Osteocyte (in vitro differentiated cells): ENCODE data around the gene ARHGAP28. TPM values are rescaled to one million over a fixed set of nuclear protein-coding genes. Genes with fewer than 3 reads are reported as not detected.

Experiments
- DNase-seq: peaks from one replicate; pipeline ENCODE4 v3.0.0; 2021; ENCODE audit warnings: mixed read lengths; ENCODE audit not compliant: unreplicated experiment; ENCODE audit errors: extremely low spot score
- H3K27ac Mint-ChIP-seq: one replicate; pipeline ENCODE4 v1.8.0; 2021; ENCODE audit warnings: mild to moderate bottlenecking, mixed read lengths; ENCODE audit not compliant: unreplicated experiment
- H3K27me3 Mint-ChIP-seq: one replicate; pipeline ENCODE4 v1.8.0; 2021; ENCODE audit warnings: mixed read lengths; ENCODE audit not compliant: unreplicated experiment
- H3K36me3 Mint-ChIP-seq: one replicate; pipeline ENCODE4 v1.8.0; 2021; ENCODE audit warnings: mixed read lengths; ENCODE audit not compliant: unreplicated experiment
- H3K4me1 Mint-ChIP-seq: one replicate; pipeline ENCODE4 v1.8.0; 2021; ENCODE audit warnings: mixed read lengths; ENCODE audit not compliant: unreplicated experiment
- H3K4me3 Mint-ChIP-seq: one replicate; pipeline ENCODE4 v1.8.0; 2021; ENCODE audit warnings: mild to moderate bottlenecking, moderate library complexity, mixed read lengths; ENCODE audit not compliant: unreplicated experiment
- H3K9me3 Mint-ChIP-seq: one replicate; pipeline ENCODE4 v1.8.0; 2021; ENCODE audit warnings: mixed read lengths; ENCODE audit not compliant: unreplicated experiment
- total RNA-seq: library from RNA; stranded (reverse); gene quantifications from 2 replicates; pipeline ENCODE4 v1.2.1, GENCODE V29; 2021
- TF ChIP-seq, protein P1 (sequence below): fragments of 200-600 bp; sonication (generic); IDR thresholded peaks from 2 replicates; pipeline ENCODE4 v1.5.0; 2021; ENCODE audit warnings: antibody characterized with exemption, mild to moderate bottlenecking, moderate library complexity

ARHGAP28 gene
- total RNA-seq, 1 donor from 2014 or later = 18.1 TPM

DNA sequence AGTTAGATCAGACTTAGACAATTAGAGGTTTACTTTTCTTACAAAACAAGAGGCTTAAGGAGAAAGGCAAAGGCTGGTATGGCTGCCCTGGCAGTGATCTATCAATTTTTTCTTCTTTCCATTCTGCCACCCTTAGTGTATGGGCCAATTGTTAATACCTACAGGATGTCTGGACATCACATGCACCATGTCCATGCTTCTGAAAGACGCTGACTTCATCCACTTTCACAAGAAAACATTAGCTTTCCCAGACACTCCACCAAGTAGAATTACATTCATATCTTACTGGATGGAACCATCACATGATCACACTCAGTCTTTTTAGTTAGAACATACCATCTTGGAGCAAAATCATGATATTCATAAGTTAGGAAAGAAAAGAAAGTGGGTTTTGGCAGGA lies 120.9 kb downstream of the ARHGAP28 start:
- H3K27ac Mint-ChIP-seq = no peak overlapping the region
- H3K27me3 Mint-ChIP-seq = no peaks in the 10 kb centered on the region
- DNase-seq = no peak
- TF ChIP-seq, protein P1, sequence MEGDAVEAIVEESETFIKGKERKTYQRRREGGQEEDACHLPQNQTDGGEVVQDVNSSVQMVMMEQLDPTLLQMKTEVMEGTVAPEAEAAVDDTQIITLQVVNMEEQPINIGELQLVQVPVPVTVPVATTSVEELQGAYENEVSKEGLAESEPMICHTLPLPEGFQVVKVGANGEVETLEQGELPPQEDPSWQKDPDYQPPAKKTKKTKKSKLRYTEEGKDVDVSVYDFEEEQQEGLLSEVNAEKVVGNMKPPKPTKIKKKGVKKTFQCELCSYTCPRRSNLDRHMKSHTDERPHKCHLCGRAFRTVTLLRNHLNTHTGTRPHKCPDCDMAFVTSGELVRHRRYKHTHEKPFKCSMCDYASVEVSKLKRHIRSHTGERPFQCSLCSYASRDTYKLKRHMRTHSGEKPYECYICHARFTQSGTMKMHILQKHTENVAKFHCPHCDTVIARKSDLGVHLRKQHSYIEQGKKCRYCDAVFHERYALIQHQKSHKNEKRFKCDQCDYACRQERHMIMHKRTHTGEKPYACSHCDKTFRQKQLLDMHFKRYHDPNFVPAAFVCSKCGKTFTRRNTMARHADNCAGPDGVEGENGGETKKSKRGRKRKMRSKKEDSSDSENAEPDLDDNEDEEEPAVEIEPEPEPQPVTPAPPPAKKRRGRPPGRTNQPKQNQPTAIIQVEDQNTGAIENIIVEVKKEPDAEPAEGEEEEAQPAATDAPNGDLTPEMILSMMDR = no peak
- H3K36me3 Mint-ChIP-seq = peaks cover 27% of the 10 kb centered on the region
- no peak overlapping the region for H3K4me3 Mint-ChIP-seq
- no peaks in the 10 kb centered on the region for H3K4me1 Mint-ChIP-seq
- H3K9me3 Mint-ChIP-seq = peaks cover 19% of the 10 kb centered on the region

DNA sequence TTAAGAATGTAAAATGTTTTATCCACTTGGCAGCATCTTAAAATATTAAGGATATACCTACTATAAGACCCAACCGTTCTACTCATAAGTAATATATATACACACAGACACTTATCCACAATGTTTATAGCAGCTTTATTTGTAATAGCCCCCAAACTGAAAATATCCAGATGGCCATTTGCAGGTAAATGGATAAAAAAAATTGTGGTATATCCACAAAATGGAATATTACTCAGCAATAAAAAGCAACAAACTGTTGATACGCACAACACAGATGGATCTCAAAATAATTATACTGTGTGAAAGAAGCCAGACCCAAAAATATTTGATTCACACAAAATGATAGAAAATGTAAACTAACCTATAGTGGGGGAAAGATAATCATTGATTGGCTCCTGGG lies 122.0 kb downstream of the ARHGAP28 start:
- Mint-ChIP-seq H3K27me3 (no peaks in the 10 kb centered on the region), H3K9me3 (peaks cover 19% of the 10 kb centered on the region), H3K36me3 (peaks cover 31% of the 10 kb centered on the region), H3K27ac (no peak overlapping the region), H3K4me1 (no peaks in the 10 kb centered on the region), H3K4me3 (no peak overlapping the region)
- TF ChIP-seq, protein P1 = no peak
- DNase-seq = no peak

DNA sequence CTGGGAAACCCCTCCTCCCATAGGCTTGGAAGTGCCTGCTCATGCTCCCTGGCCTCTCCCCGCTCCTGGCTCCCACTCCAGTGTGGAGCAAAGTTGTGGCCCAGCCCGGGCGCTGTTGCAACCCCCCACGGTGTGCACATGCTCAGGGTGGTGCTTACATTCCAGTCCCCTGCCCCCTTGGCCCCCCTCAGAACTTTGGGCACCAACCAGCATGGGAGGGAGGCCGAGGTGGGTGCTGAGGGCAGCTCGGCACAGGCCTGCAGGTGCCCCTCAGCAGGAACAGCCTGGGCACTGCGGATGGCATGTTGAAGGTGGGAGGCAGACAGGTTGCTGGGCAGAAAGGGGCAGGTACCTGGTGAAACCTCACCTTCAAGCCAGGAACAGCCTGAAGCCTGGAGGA lies 125.3 kb downstream of the ARHGAP28 start:
- H3K36me3 Mint-ChIP-seq = peaks cover 28% of the 10 kb centered on the region
- no peak overlapping the region for H3K27ac Mint-ChIP-seq
- H3K4me1 Mint-ChIP-seq = no peaks in the 10 kb centered on the region

DNA sequence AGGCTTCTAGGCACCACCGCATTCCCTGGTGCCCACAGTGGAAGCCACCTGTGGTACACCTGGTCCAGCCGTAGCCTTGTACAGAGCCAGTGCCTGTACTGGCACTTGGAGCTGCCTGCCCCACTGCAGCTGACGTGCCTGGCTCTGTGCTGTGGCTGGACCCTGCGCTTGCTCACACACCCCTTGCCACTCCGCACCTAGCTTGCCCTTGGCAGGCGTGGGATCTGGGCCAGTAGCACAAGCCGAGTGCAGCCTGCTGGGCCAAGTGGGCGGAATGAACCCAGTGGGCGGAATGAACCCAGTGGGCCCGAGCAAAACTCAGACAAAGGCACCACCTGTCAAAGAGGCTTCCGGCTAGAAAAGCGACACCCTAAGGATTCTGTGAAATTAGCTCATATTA lies 126.3 kb downstream of the ARHGAP28 start:
- H3K4me3 Mint-ChIP-seq = no peak overlapping the region
- no peak overlapping the region for H3K27ac Mint-ChIP-seq
- DNase-seq = no peak
- H3K9me3 Mint-ChIP-seq = peaks cover 19% of the 10 kb centered on the region
- H3K27me3 Mint-ChIP-seq = no peaks in the 10 kb centered on the region
- H3K36me3 Mint-ChIP-seq = peaks cover 33% of the 10 kb centered on the region
- H3K4me1 Mint-ChIP-seq = no peaks in the 10 kb centered on the region
- TF ChIP-seq, protein P1 = no peak

More for the DNA sequence above, 125.3 kb downstream of the ARHGAP28 start:
- Mint-ChIP-seq H3K9me3 (peaks cover 19% of the 10 kb centered on the region), H3K27me3 (no peaks in the 10 kb centered on the region), H3K4me3 (no peak overlapping the region)
- DNase-seq = no peak
- TF ChIP-seq, protein P1 = no peak

DNA sequence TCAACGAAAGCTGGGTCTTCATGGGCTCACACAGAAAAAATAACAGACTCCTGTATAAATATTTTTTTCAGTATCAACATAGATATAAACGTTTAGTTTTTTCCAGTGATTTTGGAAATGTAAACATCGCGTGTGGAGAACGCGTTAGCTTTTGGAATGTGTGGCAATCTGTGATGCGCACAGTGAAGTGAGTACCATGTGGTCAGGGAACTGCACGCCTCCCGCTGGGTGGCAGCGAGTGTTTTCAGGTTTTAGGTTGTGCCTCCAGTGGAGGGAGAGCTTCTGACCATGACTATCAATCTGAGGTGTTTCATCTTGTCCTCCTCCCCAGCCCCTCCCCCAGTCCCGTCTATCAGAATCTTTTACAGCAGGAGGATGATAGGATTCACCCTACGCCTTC lies 127.8 kb downstream of the ARHGAP28 start:
- H3K27me3 Mint-ChIP-seq = no peaks in the 10 kb centered on the region
- no peak for DNase-seq
- H3K9me3 Mint-ChIP-seq = peaks cover 5% of the 10 kb centered on the region
- H3K36me3 Mint-ChIP-seq = peaks cover 30% of the 10 kb centered on the region
- TF ChIP-seq, protein P1 = no peak
- no peaks in the 10 kb centered on the region for H3K4me1 Mint-ChIP-seq
- H3K4me3 Mint-ChIP-seq = no peak overlapping the region
- H3K27ac Mint-ChIP-seq = no peak overlapping the region
